Right kidney (tissue), 1 donor: Measurements from ENCODE around the gene TMPRSS7.
A peak's percentile ranks its signal among the peaks of the same experiment; 100 is the strongest.

ENCODE experiments used
- DNase-seq: peaks from one replicate; pipeline ENCODE4 v3.0.0-alpha.2; 2016

Gene TMPRSS7

DNA sequence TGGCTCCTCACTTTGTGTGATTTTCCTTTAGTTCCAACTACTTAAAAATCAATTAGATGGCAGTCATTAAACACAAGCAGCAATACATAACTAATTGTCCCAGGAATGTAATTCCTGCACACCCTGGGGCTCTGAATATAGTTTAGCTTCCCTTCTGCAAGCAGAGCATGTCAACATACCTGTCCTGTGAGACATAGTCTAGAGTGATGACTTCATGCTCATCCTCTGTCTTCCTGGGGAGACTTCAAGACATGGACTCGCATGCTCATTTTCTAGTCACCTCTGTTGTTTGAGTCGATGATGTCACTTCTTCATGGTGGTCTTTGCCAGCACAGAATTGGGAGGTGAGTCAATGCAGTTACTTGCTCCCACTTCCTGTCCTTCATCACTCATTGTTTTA is 67.4 kb downstream of the TMPRSS7 start:
- no peak for DNase-seq

DNA sequence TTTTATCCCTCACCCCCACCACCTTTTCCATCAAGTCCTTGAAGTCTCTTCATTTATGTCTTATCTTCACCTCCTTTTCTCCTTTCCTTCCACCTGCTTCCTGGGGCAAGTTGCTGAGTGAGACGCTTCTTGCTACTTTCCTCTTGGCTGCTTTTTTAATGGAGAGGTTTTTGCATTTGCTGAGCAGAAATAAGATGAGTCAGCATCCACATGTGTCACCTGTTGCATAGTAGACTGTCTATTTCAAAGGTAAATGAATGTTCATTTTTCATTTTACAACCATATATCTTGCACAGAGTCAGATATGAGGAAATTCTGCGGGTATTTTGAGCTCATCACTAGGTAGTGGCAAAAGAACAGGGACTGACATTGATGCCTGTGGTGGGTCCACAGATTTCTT is 70.2 kb downstream of the TMPRSS7 start:
- DNase-seq, result no peak

- DNase-seq, result peak; percentile 23
Observed at GRCh38 chr3:112109322-112109721, 74.8 kb downstream of the TMPRSS7 start.

GRCh38 chr3:112111785-112112402 is 77.4 kb downstream of the TMPRSS7 start:
- peak; percentile 25 for DNase-seq

DNA sequence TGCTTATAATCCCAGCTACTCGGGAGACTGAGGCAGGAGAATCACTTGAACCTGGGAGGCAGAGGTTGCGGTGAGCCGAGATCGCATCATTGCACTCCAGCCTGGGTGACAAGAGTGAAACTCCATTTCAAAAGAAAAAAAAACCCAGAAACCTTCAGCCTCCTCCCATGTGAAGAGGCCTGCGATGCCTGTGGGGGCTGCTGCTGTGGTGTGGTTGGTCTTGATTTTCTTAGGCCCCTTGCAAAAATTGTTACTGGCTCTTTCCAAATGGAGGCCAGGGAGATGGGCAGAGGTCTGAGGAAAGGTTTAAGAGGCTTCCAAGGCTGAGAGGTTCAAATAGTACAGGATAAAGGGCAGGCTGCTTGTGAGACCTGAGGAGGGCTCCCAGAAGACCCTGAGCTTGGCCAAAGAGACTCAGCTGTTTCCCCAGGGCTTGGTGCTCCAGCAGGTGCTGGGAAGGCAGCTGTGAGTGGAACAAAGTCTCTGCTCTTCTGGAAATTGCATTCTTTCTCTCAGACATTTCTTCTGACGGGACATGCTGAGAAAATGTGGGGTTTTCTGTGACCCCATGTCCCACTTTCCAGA is 80.1 kb downstream of the TMPRSS7 start:
- DNase-seq, result no peak

DNA sequence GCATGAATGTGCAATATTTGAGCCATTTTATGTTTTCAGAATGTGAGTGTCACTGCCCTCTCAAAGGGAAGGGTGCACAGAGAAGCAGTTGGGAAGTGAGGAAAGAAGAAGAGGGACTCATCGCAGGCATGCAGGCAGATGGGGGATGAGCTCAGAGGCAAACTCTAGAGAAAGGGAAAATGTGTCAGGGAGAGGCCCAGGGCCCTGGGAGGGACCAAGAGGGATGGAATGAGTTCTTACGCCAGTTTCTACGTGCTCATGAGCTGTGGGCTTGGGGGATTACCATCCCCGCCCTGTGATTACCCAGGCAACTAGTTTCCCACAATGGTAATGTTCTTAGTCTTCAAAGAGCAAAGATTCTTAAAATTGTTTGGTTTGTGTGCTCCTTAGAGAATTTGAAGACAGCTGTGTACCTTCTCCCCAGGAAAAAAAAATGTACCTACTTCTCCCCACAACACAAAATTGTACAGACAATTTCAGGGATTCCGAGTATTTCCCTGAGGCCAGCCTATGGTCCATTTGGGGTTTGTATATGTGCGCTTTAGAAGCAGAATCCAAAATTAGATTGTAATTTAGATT is 80.7 kb downstream of the TMPRSS7 start:
- no peak for DNase-seq

DNA sequence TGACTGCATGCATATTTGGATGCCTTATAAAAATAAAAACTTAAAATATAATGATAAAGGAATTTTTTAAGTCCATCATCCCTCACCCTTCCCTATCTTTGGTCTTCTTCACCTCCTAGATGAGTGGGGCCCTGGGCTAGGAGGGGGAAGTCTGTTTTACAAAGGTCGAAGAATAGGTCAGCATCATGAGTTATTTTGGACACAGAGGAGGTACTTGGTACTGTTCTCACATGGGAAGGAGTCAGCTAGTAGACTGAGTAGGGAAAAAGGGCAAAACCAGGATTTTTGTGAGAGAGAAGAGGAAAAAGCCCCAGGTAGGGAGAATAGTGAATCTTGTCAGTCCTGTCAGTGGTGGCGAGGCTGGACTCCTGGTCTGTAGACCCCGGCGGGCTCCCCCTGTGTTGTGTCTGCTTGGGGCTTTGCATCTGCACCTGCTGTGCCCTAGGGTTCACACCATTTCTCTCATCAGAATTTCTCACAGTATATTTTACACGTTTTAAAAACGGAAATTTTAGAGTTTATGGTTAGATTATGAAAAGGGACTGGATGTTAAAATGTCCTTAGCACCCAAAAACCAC is 81.4 kb downstream of the TMPRSS7 start:
- no peak for DNase-seq

- no peak for DNase-seq
Observed at GRCh38 chr3:112116748-112117186, 82.2 kb downstream of the TMPRSS7 start.

GRCh38 chr3:112117415-112117814 is 82.9 kb downstream of the TMPRSS7 start:
- no peak for DNase-seq

DNA sequence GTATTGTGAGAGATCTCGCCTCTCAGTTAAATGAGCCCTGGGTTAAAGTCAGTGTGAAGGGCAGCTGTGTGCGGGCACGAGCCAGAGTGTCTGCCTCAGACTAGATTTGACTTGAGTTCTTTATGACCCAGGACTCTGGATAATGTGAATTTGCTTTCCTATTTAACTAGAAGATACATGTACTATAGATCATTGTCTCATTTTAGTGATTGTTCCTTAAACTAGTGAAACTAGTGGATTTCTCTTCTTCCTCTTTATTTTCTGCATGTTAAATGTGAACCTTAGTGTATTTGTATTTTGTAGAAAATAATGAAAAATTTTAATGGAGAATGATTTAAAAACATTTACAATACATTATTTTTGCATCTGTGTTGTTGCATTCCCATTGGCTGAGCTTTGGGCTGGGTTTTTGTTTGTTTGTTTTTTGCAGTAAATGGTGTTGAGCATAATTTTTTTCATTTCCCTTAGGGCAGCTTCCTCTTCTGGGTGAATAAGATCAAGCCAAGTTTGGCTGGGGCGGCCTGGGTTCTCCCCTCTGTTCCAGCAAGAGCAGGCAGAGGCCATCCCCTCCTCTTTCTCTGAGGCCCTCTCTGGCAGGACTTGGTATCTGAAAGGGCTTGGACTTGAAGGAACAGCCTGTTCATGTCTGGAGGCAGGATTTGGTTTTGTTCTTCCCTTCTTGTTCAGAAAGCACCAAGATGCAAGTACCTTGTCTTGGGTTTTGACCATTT is 83.5 kb downstream of the TMPRSS7 start:
- DNase-seq, result no peak

DNA sequence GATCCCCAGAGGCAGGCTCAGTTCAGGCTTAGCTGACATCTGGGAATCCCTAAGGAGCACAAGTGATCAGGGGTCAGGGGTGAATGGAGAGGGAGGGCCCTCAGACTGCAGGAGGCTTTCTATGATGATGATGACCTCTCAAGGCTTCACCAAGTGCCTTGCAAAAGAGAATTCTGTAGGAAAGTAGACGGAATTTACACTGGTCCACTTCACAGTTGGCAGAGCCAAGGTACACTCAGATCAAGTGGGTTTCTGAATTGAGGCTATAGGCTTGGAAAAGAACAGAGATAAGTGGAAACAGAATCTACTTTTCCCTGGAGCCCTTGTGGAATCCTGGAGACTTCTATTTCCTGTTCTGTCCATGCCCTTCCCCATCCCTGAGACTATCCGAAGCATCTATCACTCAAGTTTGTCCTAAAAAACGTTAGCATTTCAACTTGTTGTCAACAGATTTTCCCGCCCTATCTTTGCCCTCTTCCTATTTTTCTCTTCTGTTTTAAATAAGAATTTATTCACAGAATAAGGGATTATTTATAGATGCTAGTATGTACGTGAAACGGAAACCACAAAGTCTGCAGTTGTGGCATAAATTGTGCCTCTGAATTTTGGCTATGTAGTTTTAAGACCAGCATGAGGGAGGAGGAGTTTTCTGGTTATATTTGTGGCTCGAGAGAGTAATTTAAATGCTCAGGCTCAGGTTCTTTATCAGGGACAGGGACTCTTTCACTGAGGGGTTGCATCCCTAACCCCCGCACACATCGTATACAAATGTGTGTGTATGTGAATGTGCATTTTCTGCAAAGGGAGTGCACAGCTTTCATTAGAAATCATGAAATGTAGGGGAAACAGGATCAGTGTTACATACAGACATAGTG is 85.7 kb downstream of the TMPRSS7 start:
- DNase-seq, result no peak

GRCh38 chr3:112121577-112122547 is 87.3 kb downstream of the TMPRSS7 start:
- no peak for DNase-seq

DNA sequence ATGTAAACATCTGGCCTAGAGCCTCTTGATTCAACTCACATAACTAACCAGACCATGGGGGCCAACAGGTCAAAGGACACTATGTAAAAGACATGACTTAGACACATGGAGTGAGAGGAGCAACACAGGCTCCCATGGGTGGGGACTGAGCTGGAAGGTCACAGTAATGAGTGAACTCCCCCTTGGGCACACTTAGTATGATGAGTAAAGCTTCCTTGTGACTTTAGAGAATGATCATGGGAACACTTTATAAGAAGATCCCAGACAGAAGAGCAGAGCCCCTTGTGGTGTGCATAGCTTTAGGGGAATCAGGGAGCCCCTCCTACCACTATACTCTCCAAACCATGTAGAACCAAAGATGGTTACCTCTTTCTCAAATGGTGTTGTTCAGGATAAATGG is 88.3 kb downstream of the TMPRSS7 start:
- DNase-seq, result no peak

DNA sequence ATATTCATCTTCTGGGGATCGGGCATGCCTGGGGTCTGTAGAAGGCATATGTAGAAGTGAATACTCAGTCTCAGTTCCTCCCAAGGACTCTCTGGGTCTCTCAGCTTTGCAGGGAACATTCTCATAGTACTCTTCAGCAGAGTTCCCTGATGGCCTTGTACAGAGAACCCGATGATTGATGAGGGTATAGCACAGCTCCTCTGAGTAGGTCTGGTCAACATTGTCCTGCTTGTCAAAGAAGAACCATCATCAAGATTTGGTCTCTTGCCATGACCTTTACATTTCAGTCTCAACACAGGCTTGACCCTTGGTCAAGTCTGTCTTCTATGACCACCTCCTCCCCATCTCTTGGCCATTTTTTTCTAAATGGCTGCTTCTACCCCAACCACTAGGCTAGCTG is 89.0 kb downstream of the TMPRSS7 start:
- no peak for DNase-seq

DNA sequence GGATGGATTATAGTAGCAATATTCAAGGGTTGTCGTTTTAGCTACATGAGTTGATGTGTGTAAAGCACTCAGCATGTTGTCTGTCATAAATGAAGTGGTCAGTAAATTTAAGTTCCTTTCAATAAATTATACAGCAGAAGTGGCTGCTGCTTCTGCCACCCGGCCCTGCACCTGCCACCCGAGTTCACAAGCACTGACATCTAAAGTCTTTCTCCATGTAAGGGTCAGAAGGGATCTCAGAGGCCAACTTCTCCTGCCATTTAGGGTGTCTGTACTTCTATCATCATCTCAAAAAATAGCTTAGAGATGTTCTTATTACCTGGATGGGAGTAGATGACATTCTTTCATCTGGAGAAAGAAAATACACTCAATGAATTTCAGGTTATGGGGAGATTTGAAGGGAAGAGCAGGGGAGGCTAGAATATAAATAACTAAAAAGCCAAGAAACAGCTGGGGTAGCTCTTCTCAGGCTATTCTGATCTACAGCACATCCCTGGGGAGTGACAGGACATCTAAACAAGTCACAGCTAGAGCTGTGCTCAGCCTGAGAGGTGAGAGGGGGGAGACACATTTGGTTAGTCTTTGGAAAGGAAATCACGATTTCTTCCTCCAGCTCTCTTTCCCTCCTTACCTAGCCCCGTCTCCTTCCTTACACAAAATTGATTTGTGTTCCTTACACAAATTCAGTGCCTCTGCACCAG is 90.5 kb downstream of the TMPRSS7 start:
- no peak for DNase-seq

GRCh38 chr3:112126511-112126911 is 92.0 kb downstream of the TMPRSS7 start:
- peak; percentile 55 for DNase-seq

DNA sequence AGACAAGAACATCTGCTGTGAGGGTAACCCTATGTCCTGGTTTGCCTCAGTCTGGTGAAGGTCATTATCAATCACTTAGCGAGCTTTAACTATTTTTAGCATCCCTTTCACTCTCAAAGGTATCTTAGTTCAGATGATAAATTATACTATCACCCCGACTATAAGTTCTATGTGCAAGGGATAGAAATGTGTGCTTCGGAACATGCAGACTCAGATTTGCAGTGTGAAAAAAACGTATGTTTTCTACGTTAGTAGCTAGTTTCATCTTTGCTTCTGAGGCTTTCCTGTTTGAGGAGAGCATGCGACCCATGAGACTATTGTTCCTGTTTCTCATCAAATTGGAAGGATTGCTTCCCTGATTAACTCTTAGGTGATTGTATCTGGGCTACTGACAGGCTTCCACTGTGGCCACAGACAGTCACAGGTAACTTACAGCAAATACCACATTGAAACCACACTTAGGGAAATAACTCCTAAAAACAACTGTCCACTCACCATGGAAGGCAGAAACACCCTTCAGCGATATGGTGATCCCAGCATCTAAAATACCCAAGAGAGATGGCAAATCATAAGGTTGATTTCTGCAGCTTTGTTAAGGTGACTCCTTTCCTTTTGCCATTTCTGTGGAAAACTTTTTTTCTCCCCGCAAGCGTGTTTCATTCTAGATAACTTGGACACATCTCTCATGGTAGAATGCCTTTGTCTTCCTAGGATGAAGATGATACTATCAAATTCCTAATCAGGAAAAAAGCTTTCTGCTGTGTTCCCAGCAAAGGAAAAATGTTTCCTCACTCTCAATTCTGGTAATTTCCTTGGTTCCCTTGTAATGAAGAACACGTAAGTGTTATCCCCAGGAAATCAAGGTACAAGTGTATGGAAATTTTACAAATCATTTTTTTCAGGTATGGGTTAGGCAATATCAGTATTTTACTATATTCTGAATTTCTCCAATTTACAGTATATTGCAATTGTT is 93.3 kb downstream of the TMPRSS7 start:
- DNase-seq, result no peak

DNA sequence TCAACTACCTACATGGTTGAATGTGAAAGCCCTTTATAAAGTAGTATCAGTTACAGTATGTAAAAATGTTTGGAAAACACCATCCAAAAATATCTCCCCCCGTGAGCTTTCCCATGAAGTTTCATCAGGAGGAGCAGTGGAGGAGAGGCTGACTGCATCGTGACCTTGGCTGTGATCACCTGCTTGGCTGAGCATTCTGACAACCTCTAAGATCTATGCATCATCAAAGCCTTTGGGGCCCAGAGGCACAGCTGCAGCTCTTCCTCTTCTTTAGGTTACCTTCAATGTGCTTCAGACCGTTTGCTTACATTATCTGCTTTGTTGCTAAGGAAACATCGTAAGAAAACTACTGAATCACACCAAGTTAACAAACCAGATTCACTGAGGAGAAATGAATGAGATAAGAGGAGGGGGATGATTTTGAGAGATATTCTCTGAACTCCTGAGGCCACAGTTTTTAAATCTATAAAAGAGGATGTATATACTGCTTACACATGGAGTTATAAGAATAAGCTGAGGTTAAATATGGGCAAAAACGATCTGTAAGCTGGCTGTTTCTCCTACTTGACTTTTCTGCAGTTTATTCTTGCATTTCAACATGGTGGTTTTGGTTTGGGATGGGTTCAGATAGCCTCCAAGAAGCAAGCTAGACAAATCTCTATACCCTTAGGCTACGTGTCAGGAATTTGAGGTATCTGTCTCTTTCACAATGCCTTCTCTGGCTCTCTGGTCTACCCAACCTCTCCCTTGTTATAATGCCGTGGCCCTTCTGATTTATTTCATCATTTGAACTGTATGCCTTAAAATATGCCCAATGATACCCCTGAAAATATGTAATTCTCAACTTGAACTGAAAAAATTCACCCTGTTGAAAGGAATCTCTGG is 94.5 kb downstream of the TMPRSS7 start:
- peak; percentile 17 for DNase-seq
